ENCODE results near the gene EFL1.

Gene EFL1

DNA sequence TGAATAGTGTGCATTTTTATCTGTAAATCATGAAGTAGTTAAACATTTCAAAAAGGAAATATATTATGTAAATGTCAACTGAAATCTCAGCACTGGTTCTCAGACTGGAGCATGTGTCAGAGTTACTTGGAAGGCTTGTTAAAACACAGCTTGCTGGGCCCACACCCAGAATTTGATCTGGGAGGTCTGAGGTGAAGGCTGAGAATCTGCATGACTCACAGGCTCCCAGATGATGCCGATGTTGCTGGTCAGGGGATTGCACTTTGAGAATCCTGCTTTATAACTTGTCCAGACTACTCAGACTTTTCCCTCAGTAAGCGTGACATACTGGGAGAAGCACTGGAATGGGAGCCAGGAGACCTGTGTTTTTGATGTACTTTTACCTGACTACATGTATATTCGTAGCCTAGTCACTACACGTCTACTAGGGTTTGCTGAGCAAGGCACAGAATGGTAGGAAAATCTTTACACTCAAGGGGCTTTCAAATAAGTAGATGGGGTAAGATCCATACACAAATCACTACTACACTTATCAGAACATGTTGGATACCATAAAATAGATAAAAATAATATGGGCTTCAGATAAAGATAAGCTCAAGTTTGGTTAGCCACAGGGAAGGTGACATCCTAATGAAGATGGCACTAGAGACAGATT is 139.7 kb downstream of the EFL1 start:
- DNase-seq (ENCODE audit: low spot score): no peak

GRCh38 chr15:82118040-82118439 is 144.5 kb downstream of the EFL1 start:
- DNase-seq (ENCODE audit: low spot score): no peak

GRCh38 chr15:82117296-82117695 is 145.2 kb downstream of the EFL1 start:
- no peak for DNase-seq (ENCODE audit: low spot score)

DNA sequence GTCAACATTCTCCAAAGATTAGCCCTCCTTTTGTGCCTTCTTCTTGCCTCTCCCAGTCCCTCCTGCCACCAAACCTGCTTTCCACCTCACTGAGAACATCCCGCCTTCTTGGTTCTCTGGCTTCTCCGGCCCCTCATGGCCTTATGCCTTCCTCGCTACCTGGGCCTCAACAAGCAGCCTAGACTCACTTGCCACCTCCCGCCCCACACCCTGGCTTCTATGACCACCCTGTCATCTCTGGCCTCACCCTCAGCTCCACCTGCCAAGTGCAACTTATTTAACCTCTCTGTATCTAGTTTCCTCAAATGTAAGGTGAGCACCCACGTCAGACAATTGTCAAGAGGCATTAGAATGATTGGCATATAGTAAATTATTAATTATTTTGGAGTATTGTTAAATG is 147.9 kb downstream of the EFL1 start:
- DNase-seq (ENCODE audit: low spot score): no peak

DNA sequence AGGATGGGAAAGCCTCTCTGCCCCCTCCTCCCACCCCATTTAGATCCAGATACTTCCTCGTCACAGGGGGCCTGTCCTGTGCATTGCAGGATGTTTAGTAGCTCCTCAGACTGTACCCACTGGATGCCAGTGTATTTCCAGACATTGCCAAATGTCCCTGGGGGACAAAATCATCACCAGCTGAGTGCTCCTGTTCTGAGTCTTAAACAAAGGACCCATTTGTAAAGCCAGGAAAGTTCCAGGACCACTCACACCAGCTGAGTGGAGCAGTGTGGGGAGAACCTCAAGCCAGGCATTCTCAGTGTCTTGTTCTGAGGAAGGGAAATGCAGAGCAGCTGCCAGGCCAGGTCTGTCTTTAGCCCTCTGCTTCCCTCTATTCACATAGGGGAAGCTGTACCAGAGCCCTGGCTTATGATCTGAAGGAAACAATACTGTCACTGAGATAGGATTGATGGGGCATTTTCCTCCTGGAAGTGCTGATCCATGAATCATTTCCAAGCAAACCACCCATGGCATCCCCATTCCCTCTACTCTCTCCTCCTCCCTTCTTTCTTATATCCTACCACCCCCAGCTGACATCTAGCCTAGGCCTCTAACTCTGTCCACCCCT is 149.3 kb downstream of the EFL1 start:
- no peak for DNase-seq (ENCODE audit: low spot score)

DNA sequence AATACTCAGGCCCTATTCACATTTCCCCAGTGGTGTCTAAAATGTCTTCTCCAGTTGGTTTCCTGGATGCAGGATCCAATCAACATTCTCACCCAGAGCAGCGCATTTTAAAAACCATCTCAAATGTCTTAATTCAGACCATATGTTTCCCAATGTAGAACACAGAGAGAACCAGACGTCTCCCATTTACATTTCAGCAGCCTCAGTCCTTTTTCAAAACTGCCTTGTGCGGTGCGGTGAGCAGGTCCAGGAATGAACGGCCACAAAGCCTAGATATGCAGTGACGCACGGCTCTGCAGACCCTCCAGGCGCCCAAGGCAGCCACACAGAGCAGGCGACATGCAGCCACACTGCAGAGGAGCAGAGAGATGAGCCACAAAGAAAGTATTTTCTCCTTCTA is 150.6 kb downstream of the EFL1 start:
- no peak for DNase-seq (ENCODE audit: low spot score)

- no peak for DNase-seq (ENCODE audit: low spot score)
These were observed 152.4 kb downstream of the EFL1 start for GRCh38 chr15:82110144-82110543.

- DNase-seq (ENCODE audit: low spot score): no peak
These were observed 153.9 kb downstream of the EFL1 start for GRCh38 chr15:82108489-82109078.

- no peak for DNase-seq (ENCODE audit: low spot score)
These were observed 155.9 kb downstream of the EFL1 start for GRCh38 chr15:82106679-82107078.

- no peak for DNase-seq (ENCODE audit: low spot score)
These were observed 156.9 kb downstream of the EFL1 start for GRCh38 chr15:82105451-82106215.

DNA sequence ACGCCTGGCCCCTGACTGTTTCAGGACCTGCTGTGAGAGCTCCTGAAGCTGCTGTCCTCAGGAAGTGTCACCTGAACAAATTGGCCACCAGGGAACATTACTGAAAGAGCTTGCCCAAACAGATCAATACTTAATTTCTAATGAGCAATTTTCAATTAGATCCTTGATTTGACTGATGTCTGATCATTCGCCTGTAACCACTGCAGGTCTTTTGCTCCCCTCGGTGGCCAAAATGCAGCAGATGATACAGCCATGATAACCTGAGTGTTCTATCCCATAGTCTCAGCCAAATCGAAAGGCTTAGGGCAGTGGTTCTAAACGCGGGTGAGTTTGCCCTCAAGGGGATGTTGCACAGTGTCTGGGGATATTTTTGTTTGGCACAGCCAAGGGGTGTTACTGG is 159.1 kb downstream of the EFL1 start:
- no peak for DNase-seq (ENCODE audit: low spot score)

GRCh38 chr15:82100111-82100929 is 162.2 kb downstream of the EFL1 start:
- no peak for DNase-seq (ENCODE audit: low spot score)

GRCh38 chr15:82098674-82099073 is 163.9 kb downstream of the EFL1 start:
- no peak for DNase-seq (ENCODE audit: low spot score)

DNA sequence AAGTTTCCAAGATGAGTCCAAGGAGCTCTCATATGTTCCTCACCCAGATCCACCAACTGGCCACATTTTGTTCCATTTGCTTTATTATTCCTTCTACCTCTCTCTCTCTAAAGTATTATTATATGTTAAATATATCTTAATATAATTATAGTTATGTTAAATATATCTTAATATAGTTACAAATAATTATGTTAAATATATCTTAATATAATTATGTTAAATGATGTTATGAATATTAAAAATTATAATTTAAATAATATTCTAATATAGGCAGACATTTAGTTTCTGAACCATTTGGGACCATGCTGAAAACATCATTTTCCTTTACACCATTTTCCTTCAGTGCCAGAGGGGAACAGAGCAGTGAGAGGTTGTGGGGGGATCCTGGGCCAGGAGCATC is 166.7 kb downstream of the EFL1 start:
- DNase-seq (ENCODE audit: low spot score): no peak

DNA sequence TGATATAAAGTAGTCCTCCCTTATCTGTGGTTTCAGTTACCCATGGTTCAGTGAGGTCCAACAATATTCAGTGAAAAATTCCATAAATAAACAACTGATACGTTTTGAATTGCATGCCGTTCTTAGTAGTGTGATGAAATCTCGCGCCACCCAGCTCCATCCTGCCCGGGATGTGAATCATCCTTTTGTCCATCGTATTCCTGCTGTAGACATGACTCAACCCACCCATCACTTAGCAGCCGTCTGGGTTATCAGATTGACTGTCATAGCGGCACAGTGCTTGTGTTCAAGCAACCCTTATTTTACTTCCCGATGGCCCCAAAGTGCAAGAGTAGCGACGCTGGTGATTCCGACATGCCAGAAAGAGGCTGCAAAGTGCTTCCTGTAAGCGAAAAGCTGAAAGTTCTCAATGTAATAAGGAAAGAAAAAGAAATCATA is 168.7 kb downstream of the EFL1 start:
- no peak for DNase-seq (ENCODE audit: low spot score)

DNA sequence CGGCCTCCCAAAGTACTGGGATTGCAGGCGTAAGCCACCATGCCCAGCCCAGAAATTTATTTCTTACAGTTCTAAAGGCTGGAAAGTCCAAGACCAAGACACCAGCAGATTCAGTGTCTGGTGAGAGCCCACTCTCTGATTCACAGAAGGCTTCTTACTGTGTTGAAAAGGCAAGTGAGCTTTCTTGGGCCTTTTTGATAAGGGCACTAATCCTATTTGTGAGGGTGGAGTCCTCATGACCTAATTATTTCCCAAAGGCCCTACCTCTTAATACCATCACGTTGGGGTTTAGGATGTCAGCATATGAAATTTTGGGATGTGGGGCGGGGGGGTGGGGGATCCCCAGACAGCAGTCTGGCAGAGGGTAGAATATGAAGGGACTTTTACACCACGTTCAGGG is 169.2 kb downstream of the EFL1 start:
- no peak for DNase-seq (ENCODE audit: low spot score)

- no peak for DNase-seq (ENCODE audit: low spot score)
These were observed 170.8 kb downstream of the EFL1 start for GRCh38 chr15:82091636-82092140.

DNA sequence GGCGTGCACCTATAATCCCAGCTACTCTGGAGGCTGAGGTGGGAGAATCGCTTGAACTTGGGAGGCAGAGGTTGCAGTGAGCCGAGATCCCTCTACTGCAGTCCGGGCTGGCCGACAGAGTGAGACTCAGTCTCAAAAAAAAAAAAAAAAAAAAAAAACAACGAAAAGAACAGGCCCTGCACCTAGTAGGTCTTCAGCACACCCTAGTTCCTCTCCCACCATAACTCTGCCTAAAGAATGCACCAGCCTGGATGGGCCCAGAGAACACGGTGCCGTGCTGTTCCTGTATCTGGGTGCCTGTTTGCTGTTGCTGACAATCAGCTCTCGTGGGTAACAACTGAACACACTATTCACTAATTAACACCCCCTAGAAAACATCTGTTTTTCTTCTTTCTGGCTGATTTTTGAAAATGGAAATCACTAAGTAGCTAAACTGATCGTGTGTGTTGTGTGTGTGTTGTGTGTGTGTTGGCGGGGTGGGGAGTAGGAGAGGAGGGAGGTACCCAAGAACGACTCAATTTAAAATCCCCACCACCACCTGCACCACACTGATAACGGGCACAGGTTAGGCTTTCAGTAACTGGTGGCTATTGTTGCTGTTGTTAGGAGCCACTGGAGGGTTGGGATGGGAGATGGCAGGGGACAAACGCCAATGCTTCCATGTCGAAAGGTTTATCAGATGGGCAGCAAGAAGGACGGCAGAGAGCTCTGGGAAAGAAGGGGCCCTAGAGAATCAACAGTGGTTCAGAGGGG is 176.1 kb downstream of the EFL1 start:
- DNase-seq (ENCODE audit: low spot score): no peak

GRCh38 chr15:82081914-82082762 is 180.4 kb downstream of the EFL1 start:
- DNase-seq (ENCODE audit: low spot score): no peak

- DNase-seq (ENCODE audit: low spot score): no peak
These were observed 181.8 kb downstream of the EFL1 start for GRCh38 chr15:82080774-82081173.
